HG02571 (cell line): ENCODE results near the gene TMEM17.

Source experiments
- ATAC-seq: cut with Tn5 transposase; IDR thresholded peaks from one replicate; pipeline ENCODE4 v1.9.1; 2021; ENCODE audit warnings: mild to moderate bottlenecking, moderate library complexity; ENCODE audit not compliant: unreplicated experiment

TMEM17 gene

DNA sequence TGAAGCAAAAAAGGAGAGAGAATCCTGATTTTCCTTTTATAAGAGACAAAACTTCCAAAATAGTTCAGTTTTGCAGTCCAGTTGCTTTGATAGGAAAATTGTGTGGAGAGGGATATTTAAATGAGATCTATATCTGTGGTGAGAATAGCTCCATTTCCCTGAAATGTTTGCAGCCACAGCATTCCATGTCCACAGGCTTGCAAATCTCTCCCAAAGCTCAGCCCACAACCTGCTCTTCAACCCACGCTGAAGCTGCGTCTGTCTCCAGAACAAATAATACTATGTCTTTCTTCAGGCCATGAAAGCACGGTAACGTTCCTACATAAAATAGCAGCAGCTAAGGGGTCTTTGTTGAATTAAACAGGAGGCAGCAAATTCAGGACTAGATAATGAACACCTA is 31.8 kb downstream of the TMEM17 start:
- no peak for ATAC-seq

DNA sequence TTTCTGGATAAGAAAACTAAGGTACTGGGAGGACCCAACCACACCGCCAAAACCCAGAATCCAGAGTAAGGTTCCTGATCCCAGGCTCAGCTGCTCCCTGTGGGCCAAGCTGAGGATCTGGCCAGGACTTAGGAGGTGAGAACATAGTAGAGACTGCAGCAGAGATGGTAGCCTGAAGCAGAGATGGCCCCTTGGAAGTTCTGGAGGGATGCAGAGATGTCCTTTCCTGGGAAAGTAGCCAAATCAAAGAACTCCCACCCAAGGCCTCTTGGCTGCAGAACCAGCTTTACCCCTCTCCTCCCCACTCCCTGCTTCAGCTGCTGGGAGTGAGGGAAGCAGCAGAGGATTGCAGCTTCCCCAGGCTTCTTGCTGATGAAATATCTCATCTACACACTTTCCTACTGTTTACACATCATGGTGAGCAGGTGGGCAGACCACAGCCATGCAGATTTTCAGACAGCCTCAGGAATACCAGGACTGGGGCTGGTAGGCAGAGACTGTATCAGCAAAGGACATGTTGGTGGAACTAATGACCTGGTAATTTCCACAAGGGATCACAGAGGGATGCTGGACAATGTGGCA is 32.7 kb downstream of the TMEM17 start:
- ATAC-seq = no peak

DNA sequence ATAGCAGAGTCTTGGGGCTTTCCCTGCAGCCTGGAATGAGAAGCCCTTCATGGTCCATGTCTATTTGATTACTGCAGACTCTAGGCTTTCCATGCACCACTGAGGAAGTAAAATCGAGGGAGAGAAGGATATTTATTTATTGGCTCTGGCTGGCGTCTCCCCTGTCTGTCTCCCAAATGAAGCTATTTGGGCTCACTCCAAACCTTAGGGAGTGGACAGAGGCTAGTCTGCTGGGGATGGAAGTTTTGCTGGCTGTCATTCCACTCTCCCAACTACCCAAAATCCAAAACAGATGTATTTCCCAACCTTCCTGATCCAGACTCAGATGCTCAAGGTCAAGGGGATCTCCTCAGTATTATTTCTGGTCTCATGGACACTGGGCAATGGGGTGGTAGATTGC is 33.7 kb downstream of the TMEM17 start:
- ATAC-seq = no peak

DNA sequence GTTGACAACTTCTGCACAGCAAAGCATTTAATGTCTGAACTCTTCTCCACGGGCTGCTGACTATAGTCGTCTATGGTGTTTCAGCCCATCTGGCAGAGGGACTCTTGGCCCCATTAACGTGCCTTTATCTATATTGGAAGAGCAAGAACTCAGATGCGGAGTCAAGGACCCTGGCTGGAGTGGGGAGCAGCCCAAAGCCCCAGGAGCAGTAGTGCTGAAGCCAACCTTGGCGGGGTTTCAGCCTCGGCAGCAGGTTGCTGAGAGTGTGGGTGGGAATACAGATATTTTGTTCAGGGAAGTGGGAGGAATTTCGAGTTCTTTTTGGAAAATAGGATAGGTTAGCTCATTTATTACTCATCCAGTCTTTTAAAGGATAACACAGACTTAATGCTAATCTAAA is 34.2 kb downstream of the TMEM17 start:
- no peak for ATAC-seq

DNA sequence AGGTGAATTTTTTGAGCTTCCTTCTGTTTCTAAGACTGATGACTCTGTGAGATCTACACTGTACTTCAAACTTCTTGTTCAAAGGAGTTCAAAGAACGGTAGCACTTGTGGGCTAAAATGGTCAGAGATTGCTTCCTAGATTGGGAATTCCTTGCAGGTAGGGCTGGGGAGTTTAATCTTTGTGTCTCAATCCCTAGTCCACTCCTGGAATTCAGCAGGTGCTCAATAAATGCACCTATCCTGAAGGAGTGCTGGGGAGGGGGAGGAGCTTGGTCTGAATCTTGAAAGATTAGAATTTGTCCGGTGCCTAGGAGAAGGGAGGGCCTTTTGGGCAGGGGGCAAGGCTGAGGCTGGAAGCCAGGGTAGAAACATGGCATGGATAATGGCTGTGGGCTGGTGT is 34.6 kb downstream of the TMEM17 start:
- ATAC-seq = no peak

DNA sequence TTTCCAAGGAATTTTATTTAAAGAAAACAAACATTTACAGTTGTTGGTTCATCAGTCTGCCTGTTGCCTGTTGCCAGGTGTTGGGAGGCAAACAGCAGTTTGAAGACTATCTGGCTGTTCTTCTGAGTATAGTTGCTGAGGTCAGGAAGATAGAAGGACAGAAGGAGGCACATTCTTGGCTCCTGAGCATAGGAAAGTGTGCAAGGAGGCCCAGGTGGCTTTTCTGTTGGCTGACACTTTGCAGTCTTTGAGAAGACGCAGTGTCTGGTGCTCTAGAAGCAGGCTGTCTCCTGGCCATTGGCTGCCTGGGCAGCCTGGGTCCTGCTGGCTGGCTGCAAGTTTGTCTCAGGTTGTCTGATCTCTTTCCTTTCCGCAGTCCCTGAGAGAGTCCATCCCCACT is 36.4 kb downstream of the TMEM17 start:
- ATAC-seq = no peak

DNA sequence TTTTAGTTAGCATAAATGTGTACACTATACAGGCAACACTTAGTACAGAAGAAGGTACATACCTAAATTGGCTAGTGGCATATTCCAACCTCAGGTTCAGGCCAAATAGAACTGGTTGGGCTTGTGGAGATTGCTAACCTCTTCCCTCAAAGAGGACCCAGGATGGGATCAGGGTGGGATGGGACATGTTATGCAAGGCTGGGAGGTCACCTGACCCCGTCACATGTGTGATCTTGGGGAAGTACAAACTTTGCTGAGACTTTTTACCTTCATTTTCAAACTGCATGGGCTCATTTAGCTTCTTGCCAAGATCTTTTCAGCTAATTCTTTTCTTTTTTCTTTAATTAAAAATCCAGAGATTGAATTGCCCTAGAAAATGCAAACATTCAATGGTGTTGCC is 36.9 kb downstream of the TMEM17 start:
- ATAC-seq = no peak

DNA sequence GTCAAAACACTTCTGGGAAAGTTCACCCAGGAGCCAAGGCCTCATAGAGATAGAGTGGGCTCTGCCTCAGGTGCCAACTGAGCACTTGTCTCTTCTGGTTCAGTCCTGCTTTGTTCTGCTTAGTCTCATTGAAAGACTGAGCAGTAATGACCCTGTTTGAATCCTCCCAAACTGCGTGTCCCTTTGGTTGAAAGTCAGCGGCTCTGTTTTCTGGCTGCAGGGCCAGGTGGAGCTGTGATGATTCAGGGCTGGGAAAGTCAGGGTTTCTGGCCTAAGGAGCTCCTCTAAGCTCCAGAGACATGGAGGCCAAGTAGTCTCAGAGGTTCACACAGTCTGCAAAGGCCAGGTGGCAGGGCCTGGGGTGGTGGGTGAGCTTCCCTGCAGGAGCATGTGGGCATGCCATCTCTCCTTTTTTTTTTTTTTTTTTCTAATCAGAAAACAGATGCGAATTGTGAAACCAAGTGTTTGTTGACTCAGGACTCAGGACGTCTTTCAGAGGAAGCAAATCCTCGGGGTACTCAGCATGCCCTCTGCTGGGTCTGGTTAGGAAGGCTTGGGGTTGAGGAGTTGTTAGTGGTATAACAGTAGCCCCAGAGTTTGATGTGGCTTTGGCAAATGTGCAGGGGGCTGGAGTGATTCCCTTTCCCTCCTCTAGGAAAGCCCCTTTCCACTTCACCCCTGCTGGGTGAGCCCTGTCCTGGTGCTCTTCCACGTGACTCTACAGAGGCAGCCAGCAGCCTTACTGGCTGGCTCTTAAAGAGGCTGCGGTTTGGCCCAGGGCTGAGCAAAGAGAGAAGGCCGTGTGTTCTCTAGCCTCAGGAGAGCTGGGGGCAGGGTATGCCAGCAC is 38.3 kb downstream of the TMEM17 start:
- ATAC-seq = no peak

DNA sequence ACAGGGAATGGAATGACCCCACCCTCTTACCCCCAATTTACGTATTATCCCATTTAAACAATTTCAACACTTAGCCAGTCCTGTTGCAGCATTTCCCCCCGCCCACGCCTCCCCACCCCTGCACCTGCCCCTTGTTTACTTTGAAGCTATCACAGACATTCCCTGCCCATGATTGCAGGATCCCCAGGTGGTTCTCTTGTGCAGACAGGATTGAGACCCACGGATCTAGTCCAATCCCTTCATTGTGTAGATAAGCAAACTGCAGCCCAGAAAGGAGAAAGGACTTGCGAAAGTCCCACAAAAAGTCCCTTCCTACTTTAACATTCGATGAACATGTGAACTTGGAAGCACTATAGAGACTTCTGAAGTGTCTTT is 38.9 kb downstream of the TMEM17 start:
- ATAC-seq = no peak

DNA sequence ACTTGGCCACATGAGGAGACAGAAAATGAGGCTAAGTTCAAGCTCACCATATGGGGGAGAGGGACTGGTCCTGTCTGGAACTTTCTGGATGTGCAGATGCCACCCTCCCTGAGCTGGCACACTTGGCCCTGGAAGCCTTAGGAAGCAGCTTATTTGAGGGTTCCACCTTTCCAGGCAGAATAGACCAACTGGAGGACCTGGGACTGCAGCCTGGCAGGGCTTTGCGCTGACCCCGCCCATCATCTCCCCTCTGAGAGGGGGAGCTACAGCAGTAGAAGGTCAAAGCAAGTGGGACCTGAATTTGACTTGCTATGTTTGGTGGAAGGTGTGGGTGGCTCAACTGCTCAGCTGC is 39.5 kb downstream of the TMEM17 start:
- no peak for ATAC-seq

DNA sequence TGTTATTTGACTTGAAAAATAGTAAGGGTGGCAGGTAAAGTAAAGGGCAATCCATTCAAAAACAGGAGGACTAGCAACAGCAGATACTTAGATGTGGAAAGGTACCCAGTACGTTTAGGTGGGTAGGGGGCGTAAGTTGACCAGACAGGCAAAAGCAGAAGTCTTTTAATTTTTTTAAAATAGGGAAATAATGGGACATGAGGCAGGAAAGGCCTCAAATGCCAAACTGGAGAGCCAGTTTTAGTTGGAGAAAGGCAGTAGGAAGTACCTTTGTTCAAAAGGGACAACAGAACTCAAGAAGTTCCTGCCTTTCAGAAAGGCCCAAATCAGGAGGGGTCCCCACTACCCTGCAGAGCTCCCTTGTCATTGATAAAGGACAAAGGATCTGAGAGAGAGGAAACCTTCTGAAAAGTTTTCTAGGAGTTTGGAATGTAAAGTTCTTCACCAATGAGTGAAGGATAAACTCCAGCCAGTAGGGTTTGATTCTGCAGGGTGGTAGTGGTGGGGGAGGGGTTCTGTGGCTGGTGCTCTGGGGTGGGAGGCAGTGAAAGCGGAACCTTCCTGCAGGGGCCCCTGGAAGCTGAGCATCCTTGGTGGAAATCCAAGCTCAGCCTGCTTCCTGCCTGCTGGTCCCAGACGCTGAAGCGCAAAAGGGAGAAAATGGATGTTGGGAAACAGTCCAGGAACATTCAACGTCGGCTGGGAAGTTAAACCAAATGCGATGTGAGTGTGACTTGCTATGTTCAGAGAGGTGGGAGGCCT is 40.1 kb downstream of the TMEM17 start:
- ATAC-seq = no peak

DNA sequence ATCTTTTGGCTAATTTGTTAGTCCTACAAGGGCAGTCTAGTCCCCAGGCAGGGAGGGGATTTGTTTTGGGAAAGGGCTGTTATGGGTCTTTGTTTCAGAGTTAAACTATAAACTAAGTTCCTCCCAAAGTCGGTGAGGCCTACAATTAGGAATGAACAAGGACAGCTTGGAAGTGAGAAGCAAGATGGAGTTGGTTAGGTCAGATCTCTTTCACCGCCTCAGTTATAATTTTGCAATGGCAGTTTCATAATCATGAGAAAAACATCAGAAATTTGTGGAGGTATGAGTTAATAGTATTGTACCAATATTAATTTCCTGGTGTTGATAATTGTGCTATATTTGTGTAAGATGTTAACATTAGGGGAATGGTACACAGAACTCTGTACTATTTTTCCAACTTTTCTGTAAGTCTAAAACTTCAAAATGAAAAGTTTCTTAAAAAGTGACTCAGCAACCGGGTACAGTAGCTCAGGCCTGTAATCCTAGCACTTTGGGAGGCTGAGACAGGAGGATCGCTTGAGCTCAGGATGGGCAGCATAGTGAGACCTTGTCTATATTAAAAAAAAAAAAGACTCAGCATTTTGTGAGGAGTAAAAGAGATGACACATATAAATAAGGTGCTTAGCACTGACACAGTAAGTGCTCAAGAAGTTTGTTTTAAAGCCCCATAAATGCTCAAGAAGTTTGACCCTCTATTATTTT is 40.8 kb downstream of the TMEM17 start:
- no peak for ATAC-seq

DNA sequence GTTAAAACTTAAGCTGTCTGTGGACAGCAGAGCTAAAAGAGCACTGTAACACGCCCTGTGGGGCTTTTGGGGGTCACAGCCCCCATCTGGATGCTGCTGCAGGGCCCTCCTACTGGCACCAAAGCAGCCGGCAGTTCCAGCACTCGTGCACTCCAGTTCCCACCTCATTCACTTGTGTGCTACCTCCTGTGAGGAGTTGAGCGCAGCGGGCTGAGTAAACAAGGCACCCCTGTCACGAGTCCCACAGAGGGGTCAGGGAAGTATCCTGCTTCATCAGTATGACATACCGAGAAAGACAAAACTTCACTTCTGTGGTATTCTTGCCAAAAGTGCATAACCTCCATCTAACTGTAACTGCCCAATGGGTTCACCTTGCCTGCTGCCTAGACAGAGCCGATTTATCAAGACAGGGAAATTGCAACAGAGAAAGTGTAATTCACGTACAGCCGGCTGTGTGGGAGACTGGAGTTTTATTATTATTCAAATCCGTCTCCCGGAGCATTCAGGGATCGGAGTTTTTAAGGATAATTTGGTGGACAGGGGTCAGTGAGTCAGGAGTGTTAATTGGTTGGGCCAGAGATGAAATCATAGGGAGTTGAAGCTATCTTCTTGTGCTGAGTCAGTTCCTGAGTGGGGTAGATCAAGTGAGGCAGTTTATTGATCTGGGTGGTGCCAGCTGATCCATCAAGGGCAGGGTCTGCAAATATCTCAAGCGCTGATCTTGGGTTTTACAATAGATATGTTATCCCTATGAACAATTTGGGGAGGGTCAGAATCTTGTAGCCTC is 41.6 kb downstream of the TMEM17 start:
- no peak for ATAC-seq

DNA sequence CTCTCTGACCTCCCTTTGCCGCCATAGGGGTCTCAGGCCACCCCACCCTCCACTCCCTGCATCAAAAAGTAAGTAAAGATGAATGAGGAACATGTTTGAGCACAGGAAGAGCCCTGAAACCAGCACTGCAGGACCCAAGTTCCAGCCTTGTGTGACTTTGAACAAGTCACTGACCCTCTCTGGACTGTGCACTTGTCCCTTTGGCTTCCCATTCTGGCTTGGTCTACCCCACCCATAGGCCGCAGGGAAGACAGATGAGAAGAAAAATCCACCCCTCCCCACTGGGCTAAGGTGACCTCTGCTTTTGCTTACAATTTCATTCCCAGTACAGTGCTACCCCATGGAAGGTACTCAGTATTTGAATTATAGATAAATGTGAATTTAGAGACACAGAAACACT is 43.8 kb downstream of the TMEM17 start:
- ATAC-seq = no peak

DNA sequence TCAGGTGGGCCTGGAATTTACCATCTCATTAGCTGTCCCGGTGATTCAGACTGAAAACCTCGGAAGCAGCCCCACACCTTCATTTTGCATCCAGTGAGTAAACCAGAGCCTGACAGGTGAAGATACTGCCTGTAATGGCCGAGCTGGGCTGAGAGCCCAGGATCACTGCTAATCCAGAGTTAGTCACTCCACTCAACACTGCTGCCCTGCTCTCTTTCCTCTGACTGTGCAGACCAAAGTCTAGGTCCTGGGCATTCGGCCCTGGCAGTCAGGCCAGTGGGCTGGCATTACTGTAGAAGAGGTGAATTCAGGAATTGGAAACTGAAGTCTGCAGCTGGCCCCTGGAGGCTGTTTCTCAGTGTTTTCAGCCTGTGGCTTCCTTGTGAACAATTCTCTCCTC is 44.3 kb downstream of the TMEM17 start:
- no peak for ATAC-seq

DNA sequence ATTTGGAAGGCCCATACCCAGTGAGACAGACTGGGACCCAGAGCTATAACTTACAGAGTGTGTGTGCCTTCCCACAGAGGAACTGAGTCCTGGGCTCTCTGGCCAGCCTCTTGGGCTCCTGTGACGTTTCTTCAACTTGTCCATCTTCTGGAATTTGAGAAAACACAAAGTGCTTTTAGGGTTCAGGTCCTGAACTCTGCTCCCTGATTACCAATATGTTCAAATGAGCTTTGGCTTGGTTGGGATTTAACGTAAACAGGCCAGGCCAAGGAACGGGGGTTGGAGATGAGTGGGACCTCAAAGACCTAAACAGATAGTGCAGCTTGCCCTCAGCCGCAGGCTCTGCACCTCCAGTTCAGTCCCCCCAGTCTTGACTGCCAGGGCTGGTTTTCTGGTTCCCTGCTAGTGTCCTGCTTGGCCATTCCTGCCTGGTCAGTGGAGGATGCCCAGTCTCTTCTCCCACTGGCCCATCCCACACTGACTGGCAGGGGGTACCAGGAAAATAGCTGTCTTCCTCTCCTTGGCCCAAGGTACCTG is 44.9 kb downstream of the TMEM17 start:
- ATAC-seq = no peak

DNA sequence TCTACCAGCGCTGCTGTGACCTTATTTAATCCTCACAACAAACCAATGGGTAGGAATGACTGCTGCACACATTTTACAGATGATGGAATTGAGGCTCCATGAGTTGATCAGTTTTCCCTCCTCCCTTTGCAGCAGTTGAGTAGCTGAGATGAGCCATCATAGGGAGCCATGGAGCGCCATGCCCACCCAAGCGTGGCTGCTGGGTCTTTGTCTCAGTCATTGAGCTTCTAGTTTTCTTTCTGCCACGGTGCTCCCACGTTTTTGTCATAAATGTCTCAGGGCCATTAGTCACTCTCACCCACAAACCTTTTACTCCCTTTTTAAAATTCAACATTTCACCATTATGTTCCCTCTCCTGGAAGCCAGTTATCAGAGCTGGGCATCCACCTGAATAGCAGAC is 45.8 kb downstream of the TMEM17 start:
- no peak for ATAC-seq

DNA sequence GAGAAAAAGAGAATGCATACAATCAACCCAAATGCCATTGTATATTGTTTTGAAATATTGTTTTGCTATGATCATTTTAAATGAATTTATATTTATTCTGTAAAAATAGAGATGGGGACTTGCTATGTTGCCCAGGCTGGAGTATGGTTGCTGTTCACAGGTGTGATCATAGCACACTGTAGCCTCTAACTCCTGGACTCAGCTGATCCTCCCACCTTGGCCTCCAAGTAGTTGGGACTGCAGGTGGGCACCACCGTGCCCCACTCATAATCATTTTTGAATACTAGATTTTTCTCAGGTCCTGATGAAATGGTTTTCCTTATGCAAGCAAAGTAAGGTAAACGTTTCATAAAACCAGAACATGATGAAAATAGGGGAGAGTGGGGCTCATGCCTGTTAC is 46.3 kb downstream of the TMEM17 start:
- ATAC-seq = no peak

DNA sequence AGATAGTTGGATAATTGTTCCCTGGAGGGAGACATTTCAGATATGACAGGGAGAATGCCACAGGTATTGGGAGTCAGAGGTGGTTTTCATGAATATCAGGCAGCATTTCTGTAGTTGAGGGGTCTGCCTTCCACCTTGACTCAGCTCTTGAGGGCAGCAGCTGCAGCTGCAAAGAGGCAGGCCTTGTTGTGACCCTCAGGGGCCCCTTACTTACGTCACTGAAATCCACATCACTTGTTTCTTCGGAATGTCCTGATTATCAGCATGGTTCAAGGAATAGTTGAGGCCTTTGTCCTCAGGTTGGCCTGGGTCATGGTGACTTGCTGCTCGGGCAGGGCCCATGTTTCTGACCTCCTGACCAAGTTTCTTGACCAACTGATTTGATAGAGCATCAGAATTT is 46.9 kb downstream of the TMEM17 start:
- no peak for ATAC-seq

DNA sequence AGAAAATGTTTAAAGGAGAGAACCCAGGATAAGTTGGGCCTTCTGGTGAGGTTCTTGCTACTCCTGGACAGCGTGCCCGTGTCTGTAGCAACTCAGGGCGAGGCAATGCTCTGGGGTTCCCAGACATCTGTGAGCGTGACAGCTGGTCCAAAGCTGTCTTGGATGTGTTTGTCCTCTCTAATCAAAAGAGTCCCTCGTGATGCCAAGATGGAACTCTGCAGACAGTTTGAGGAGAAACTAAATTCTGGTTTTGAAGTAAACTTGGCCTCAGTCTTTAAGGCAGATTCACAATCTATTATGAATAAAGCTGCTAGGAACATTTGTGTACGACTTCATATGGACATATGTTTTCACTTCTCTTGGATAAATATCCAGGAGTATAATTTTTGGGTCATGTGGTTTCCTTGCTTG is 47.3 kb downstream of the TMEM17 start:
- ATAC-seq = no peak
